Measurements from ENCODE around the gene PHEX. TPM values are rescaled to one million over a fixed set of nuclear protein-coding genes. Genes with fewer than 3 reads are reported as not detected.

The PHEX gene
- total RNA-seq: not detected

DNA sequence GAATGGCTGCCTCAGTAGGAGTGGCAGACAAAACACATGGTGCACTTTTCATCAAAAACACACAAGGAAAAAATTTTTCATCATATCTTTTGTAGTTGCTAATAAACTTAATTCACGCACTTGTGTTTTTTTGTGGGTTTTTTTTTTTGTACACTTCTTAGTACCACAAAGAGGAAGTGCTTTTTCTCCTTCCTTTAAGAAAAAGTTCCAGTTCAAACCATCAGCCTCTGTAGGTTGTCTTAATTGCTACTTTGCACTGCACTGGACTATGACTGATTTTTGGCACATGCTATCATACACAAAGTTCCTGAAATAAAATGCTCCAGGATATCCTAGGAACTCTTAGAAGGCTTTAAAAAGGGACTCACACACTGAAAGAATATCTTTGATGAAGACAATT is at the start of gene PHEX:
Gene PHEX (plus strand): TSS at position 242 of the 400 bp plus-strand sequence. CDS start 681 bp downstream, outside the sequence.
- no peak within 1 kb of the TSS for H3K27ac ChIP-seq
- DNase-seq (ENCODE audit: low spot score): no peak
- H3K4me1 ChIP-seq: no peaks in the 10 kb centered on the region
- H3K9me3 ChIP-seq: no peaks in the 10 kb centered on the region
- H3K36me3 ChIP-seq: no peaks in the 10 kb centered on the region
- H3K4me3 ChIP-seq: no peak within 1 kb of the TSS
- no peaks in the 10 kb centered on the region for H3K27me3 ChIP-seq
- TF ChIP-seq, protein P1, sequence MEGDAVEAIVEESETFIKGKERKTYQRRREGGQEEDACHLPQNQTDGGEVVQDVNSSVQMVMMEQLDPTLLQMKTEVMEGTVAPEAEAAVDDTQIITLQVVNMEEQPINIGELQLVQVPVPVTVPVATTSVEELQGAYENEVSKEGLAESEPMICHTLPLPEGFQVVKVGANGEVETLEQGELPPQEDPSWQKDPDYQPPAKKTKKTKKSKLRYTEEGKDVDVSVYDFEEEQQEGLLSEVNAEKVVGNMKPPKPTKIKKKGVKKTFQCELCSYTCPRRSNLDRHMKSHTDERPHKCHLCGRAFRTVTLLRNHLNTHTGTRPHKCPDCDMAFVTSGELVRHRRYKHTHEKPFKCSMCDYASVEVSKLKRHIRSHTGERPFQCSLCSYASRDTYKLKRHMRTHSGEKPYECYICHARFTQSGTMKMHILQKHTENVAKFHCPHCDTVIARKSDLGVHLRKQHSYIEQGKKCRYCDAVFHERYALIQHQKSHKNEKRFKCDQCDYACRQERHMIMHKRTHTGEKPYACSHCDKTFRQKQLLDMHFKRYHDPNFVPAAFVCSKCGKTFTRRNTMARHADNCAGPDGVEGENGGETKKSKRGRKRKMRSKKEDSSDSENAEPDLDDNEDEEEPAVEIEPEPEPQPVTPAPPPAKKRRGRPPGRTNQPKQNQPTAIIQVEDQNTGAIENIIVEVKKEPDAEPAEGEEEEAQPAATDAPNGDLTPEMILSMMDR (IDR thresholded peaks at IDR 0.05): no peak

DNA sequence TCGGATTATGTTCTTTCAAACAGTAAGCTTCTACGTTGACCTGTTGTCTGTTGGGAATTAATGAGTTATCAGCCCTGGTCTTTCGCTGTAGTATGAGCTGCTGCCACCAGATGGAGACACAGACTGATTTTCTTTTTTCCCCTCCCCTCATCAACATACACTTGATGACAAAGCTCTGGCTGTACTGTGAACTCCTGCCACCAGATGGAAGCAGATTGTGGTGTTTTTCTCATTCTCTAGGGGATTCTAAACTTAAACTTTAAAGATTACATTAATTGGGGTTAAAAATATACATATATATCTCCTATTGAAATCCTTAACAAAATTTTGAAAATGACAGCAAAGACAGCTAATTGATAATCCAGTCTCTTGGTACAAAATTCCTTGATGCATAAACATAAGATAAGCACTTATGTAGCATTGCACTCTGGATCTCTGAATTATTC is 46.8 kb upstream of the PHEX start:
- Histone ChIP-seq H3K4me3 (no peak overlapping the region), H3K27me3 (no peaks in the 10 kb centered on the region), H3K36me3 (peaks cover 4% of the 10 kb centered on the region), H3K4me1 (no peaks in the 10 kb centered on the region), H3K27ac (no peak overlapping the region), H3K9me3 (no peaks in the 10 kb centered on the region)
- peak; percentile 70 for DNase-seq (ENCODE audit: low spot score)
- TF ChIP-seq, protein P1 (IDR thresholded peaks at IDR 0.05): peak; percentile 86 to 91

DNA sequence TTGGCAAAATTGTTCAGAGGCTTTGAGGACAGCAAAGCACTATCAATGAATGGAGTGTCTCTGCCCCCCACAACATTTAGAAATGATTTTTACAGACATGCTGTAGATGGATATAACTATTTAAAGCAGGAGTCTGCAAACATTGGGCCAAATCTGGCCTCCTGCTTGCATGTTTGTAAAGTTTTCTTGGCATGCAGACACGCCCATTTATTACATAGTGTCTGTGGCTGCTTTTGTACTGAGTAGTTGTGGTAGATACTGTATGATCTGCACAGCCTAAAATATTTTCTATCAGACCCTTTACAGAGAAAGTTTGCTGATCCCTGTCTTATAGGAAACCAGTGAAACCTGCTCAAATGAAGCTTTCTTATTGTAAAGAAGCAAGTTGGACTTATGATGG is 45.5 kb upstream of the PHEX start:
- Histone ChIP-seq H3K9me3 (no peaks in the 10 kb centered on the region), H3K4me3 (no peak overlapping the region), H3K27ac (no peak overlapping the region), H3K36me3 (peaks cover 4% of the 10 kb centered on the region), H3K27me3 (no peaks in the 10 kb centered on the region), H3K4me1 (no peaks in the 10 kb centered on the region)
- TF ChIP-seq, protein P1 (IDR thresholded peaks at IDR 0.05): no peak
- DNase-seq (ENCODE audit: low spot score): no peak

DNA sequence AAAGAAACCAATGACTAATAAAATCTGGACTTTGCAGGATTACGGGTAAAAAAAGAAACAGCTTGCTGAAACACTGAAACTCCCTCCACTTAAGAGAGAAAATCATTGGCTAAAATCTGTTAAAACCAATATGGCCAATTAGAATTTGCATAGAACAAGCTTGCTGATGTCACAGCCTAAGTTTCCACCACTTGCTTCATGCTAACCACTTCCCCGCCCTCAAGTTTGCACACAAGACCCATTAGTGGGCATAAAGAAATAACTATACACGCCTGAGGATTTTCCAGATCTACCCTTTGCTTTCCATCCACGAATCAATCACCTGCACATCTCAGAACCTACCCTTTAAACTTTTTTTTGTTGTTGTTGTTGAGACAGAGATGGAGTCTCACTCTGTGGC is 42.7 kb upstream of the PHEX start:
- DNase-seq (ENCODE audit: low spot score): no peak
- peaks cover 4% of the 10 kb centered on the region for H3K36me3 ChIP-seq
- H3K9me3 ChIP-seq: no peaks in the 10 kb centered on the region
- H3K4me3 ChIP-seq: no peak overlapping the region
- TF ChIP-seq, protein P1 (IDR thresholded peaks at IDR 0.05): no peak
- no peak overlapping the region for H3K27ac ChIP-seq
- no peaks in the 10 kb centered on the region for H3K27me3 ChIP-seq
- H3K4me1 ChIP-seq: no peaks in the 10 kb centered on the region

DNA sequence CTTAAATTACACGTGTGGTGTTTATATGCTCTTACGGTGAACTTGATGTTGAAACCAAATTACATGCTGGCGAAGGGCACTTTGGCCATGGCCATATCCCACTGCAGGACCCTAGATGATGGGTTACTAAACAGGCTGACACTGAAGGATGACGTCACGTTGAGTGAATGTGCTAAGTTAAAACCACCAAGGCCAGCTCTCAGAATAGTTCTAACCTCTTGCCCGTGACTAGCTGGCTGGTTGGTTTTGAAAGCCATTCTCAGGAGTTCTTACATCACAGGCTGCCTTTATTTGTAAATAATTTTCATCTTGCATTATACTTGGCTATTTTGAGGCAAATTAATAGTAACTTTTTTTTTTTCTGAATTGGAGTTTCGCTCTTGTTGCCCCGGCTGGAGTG is 41.3 kb upstream of the PHEX start:
- peaks cover 4% of the 10 kb centered on the region for H3K36me3 ChIP-seq
- no peaks in the 10 kb centered on the region for H3K4me1 ChIP-seq
- H3K27me3 ChIP-seq: no peaks in the 10 kb centered on the region
- DNase-seq (ENCODE audit: low spot score): no peak
- TF ChIP-seq, protein P1 (IDR thresholded peaks at IDR 0.05): no peak
- H3K4me3 ChIP-seq: no peak overlapping the region
- H3K27ac ChIP-seq: no peak overlapping the region
- H3K9me3 ChIP-seq: no peaks in the 10 kb centered on the region

DNA sequence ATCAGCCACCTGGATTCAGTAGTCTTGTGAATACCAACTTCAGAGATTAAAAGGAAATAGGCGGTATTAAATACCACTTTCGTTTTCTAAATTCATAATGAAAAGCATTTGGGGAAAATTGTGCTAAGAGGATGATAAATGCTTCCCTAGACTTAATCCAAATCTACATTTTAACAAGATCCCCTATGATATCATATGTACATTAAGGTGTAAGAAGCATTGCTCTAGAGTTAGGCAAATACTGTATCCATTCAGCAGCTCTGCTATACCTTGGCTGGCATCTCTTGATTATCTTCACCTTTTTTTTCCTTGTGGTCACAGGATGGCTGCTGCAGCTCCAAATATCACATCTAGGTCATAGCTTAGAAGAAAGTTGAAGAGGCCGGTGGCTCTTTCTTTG is 40.6 kb upstream of the PHEX start:
- TF ChIP-seq, protein P1 (IDR thresholded peaks at IDR 0.05): no peak
- Histone ChIP-seq H3K4me3 (no peak overlapping the region), H3K9me3 (no peaks in the 10 kb centered on the region), H3K27ac (no peak overlapping the region), H3K4me1 (no peaks in the 10 kb centered on the region), H3K27me3 (no peaks in the 10 kb centered on the region), H3K36me3 (peaks cover 4% of the 10 kb centered on the region)
- no peak for DNase-seq (ENCODE audit: low spot score)

Measured in right atrium auricular region (tissue), 2 donors.